NCI-H2029 (cell line): ENCODE results near the gene ESRRB.

Experiments
- DNase-seq: peaks from one replicate; lab custom pipeline; 2025; lab: John Stamatoyannopoulos, UW

The ESRRB gene

GRCh38 chr14:76450476-76450875, 74.5 kb downstream of the ESRRB start:
- no peak for DNase-seq

DNA sequence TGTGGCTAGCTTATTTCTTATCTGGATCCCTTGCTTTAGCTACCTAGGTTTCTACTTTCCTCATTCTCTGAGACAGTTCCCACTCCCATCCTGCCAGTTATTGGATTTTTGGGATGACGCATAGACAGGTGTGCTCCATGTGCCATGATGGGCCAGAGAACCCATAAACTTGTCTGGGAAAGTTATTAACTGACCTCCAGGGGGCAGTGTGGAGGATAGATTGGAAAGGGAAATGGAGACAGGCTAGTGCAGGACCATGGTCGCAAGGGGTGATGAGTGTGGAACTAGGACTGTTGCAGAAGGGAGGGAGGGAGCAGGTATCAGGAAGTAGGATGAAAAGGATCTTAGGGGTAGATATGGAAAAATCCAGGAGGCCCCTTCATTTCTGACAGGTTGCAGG, 80.3 kb downstream of the ESRRB start:
- no peak for DNase-seq

DNA sequence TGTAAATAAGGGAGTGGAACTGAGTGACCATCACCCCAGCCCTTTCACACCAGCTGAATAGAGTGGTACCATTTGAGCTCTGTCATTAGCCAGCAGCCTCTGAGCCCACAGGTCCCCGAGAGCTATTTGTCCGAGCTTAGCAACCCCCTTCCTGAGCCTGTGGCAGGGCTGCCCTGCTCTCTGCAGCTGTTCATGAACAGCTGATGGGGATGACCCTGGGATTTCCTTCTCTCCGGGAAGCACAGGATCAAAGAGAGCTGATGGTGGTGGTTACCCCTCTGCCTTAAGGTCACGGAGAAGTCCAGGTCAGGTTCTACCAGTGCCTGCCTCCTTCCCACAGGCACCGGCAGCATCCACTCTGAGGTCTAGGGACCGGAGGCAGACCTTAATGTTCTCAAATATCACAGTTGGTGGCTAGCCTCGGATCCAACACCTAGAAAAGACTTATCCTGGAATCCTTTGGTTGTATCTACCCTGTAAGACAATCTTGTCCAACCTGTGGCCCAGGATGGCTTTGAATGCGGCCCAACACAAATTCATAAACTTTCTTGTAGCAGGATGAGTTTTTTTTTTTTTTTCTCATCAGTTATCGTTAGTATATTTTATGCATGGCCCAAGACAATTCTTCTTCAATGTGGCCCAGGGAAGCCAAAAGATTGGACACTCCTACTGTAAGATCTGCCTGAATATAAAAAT, 81.1 kb downstream of the ESRRB start:
- no peak for DNase-seq

DNA sequence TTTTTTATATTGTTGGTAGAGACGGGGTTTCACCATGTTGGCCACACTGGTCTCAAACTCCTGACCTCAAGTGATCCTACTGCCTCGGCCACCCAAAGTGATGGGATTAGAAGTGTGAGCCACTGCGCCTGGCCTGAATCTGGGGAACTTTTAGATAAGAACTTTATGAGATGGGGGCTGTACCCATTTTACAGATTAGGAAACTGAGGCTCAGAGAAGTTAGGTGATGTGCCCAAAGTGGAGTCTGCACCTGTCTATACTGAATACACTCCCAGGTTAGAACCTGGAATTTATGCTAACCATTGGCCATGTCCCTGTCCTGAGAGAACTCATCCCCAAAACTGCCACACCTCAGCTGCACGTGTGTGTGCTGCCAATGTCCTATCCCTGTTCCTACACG, 81.9 kb downstream of the ESRRB start:
- no peak for DNase-seq

- no peak for DNase-seq
Observed at GRCh38 chr14:76461886-76462285, 85.9 kb downstream of the ESRRB start.

- no peak for DNase-seq
Observed at GRCh38 chr14:76462330-76462729, 86.4 kb downstream of the ESRRB start.

- no peak for DNase-seq
Observed at GRCh38 chr14:76463105-76463504, 87.2 kb downstream of the ESRRB start.

- DNase-seq, result no peak
Observed at GRCh38 chr14:76464856-76465255, 88.9 kb downstream of the ESRRB start.

GRCh38 chr14:76465664-76466063, 89.7 kb downstream of the ESRRB start:
- no peak for DNase-seq

GRCh38 chr14:76467711-76468155, 91.8 kb downstream of the ESRRB start:
- DNase-seq, result no peak

DNA sequence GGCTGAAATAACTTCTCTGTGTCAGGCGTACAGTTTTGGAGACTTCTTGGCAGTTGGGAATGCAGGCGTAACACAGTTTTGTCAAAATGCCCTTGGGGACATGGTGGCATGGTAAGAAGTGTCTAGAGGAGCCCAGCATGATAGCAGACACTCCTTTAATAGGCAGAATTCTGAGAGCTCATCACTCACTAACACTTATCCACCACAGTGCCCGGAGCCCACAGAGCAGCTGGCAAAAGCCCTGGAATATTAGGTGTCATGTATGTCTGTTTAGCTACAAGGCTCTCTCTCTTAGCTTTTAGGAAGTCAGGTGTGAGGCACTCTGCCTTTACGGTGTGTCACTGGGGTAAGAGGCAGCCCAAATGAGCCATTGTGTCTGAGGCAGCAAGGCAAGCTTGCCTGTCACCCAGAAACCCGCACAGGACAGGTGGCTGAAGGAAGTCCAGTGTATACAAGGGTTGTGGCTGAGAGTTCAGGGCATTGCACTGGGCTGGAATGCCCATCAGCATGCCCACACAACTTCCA, 96.3 kb downstream of the ESRRB start:
- DNase-seq, result no peak

DNA sequence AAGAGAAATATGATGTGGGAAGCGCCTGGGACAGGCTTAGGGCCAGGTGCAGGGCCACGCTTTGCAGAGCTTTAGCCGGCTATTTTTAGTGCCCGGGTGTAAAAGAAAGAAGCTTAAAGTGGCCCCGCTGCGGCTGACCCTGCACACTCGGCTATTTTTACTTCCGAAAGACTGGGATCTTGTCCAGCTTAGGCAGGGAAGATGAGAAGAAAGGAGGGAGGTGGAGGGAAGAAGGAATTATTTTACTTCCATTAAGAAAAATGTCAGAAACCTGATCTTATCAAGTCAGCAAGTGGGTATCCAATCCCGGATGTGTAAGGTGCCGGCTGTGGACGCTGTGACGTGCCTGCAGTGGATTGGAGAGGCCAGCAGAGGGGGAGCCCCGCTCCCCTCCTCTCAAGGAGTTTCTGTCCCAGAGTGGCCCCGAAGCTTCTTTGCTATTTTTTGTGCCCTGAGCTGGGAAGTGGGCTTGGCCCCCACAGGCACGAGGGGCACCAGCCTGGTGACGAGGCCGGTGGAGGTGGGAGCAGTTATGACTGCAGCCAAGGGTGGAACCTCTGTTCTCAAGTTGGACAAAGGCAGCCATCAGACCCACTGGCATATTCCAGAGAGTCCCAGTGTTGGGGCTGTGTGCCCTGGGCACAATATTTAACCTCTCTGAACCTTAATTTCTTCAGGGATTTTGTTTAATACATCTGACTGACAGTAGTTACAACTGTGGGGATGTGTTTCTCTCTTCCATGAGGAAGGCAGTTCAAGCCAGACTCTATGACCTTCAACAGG, 97.7 kb downstream of the ESRRB start:
- no peak for DNase-seq

- no peak for DNase-seq
Observed at GRCh38 chr14:76480426-76480825, 104.5 kb downstream of the ESRRB start.

DNA sequence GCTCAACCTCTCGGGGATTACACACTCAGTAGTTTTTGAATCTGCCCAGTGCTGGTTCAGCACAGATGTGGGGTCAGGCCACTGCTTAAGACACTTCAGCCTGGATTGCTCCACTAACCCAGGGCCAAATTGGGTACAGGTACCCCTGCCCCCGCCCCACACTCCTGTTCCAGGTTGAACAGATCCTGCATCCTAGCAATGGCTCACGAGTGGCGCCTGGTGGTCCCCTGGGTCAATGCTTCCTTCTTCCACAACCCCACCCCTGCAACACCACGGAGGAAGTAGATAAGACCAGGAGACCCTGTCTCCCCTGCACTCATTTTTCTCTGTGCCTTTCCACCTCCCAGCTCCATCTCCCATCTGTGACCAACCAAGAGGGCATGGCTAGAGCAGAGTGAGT, 108.4 kb downstream of the ESRRB start:
- DNase-seq, result no peak

DNA sequence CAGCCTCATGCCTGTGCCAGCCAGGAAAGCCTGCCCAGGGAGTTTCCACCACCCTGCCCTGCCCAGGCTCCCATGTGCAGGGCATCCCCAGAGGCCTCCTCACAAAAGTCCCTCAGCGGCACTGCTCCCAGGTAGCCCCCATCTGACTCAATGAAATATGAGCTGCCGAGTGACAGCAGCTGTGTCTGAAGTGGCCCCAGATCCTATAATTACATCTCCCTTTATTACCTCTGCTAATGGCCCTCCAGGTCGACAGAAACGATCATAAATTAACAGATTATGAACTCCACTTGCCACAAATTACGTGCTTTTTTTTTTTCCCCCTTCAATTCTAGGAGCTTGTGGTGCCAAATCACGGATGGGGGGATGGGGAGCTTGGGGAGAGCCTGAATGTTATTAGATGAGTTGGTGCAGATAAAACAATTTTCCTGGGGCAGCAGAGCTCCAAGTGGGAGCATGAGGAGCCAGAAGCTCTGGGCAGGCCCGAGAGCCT, 110.4 kb downstream of the ESRRB start:
- peak; percentile 37 for DNase-seq

DNA sequence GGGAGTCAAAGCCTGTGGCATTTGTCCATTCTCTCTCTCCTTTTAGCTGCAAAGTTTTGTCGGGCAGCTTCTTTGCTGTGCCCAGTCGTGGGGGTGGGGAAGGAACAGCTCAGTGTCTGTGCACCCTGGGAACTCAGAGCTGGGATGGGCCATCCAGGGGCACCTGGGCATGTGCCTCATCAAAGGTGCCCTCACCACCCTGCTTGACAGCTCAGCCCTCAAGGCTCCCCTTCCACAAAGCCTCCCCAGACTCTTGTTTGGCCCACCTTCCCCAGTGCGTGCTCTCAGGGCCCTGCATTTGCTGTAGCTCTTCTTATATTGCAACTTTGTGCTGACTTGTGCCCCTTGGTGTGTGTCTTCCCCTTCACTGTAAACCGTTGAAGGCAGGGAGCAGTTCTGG, 112.6 kb downstream of the ESRRB start:
- no peak for DNase-seq

DNA sequence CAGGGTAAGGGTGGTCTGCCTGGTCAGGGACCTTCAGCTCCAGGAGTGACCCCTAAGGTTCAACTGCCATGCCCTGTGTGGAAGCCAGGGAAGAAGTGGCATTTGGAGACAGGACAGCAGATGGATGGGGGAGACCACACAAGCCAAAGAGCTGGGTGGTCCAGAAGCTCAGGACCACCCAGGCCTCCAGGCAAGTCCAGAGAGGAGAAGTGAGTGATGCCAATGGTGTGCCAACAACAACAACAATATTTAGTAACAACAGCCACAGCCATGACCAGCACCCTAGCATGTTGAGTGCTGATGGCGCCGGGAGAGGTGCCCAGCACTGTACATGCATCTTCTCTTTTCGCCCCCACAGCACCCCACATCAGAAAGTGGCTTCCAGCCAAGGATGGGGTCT, 113.7 kb downstream of the ESRRB start:
- no peak for DNase-seq

DNA sequence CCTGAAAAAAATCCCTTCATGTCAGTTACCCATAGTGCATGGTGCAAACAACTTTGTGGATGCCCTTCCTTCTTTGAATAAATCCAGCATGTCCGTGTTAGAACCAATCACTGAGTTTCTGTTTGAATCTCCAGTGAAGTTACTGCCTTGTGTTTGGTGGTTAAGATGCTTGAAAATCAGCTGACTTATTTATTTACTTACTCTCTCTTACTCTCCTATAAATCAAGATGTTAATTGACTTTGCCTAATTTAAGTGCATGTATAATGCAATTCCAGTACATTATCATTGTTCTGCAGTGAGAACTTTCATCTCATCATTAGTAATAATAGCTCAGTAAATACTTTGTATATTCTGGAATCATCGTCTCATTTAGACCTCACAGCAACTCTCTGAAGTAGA, 114.2 kb downstream of the ESRRB start:
- DNase-seq, result no peak

- no peak for DNase-seq
Observed at GRCh38 chr14:76490735-76491134, 114.8 kb downstream of the ESRRB start.

GRCh38 chr14:76491172-76491930, 115.4 kb downstream of the ESRRB start:
- no peak for DNase-seq

GRCh38 chr14:76495983-76496382, 120.0 kb downstream of the ESRRB start:
- DNase-seq, result no peak

DNA sequence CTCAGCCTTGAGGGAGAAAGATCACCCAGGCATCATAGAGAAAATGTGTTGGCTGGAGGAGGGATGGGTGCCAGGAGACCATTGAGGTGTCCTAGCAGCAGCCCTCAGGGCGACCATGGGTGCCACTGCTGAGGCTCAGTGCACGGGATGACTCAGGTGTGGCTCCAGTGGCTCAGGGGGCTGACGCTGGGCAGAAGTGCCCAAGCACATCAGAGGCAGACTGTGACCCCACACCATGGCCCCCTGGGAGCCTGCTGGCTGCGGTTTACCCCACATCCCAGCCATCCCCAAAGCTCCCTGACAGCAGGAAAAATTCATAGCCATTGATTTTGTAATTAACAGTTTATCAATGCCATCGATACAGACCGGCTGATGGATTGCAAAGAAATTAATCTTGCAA, 120.7 kb downstream of the ESRRB start:
- no peak for DNase-seq
